H9 (cell line): ENCODE results near the gene TNRC18. TPM values are rescaled to one million over a fixed set of nuclear protein-coding genes. Genes with fewer than 3 reads are reported as not detected.
"Not testable (repeated sequence)": the region's sequence is repeated elsewhere in the genome, so short reads cannot be mapped to it uniquely, and the experiment has no call there.

Experiments used
- DNase-seq: peaks from one replicate; pipeline ENCODE4 v3.0.0-alpha.2; 2017
- H2AFZ ChIP-seq: one replicate; pipeline ENCODE4 v1.6.1; 2013; ENCODE audit warnings: mild to moderate bottlenecking, low read length, control low read depth, moderate library complexity
- H2AK5ac ChIP-seq: 2 replicates; pipeline ENCODE4 v1.6.1; 2013; ENCODE audit warnings: low read length, control low read depth, mixed read lengths; ENCODE audit not compliant: insufficient read length
- H2BK120ac ChIP-seq: one replicate; pipeline ENCODE4 v1.6.1; 2013; ENCODE audit warnings: low read depth, mild to moderate bottlenecking, low read length, control low read depth, inconsistent platforms; ENCODE audit not compliant: poor library complexity, severe bottlenecking
- H2BK12ac ChIP-seq: 2 replicates; pipeline ENCODE4 v1.6.1; 2013; ENCODE audit warnings: low read length, control low read depth, mixed read lengths, low read depth; ENCODE audit not compliant: insufficient read length
- H2BK15ac ChIP-seq: 2 replicates; pipeline ENCODE4 v1.6.1; 2013; ENCODE audit warnings: low read depth, low read length, control low read depth
- H2BK20ac ChIP-seq: one replicate; pipeline ENCODE4 v1.6.1; 2013; ENCODE audit warnings: low read depth, mild to moderate bottlenecking, low read length, control low read depth, inconsistent platforms; ENCODE audit not compliant: poor library complexity, severe bottlenecking
- H2BK5ac ChIP-seq: 2 replicates; pipeline ENCODE4 v1.6.1; 2013; ENCODE audit warnings: low read length, control low read depth, mixed read lengths; ENCODE audit not compliant: insufficient read length
- H3K14ac ChIP-seq: 2 replicates; pipeline ENCODE4 v1.6.1; 2013; ENCODE audit warnings: low read length, control low read depth; ENCODE audit not compliant: insufficient read depth
- H3K18ac ChIP-seq: 2 replicates; pipeline ENCODE4 v1.6.1; 2013; ENCODE audit warnings: low read depth, mild to moderate bottlenecking, mixed read lengths, low read length, control low read depth; ENCODE audit not compliant: insufficient read length
- H3K23ac ChIP-seq: 2 replicates; pipeline ENCODE4 v1.6.1; 2013; ENCODE audit warnings: low read length, control low read depth, mixed read lengths, low read depth; ENCODE audit not compliant: insufficient read length
- H3K23me2 ChIP-seq: 2 replicates; pipeline ENCODE4 v1.6.1; 2013; ENCODE audit warnings: low read depth, mild to moderate bottlenecking, mixed read lengths, low read length, control low read depth; ENCODE audit not compliant: insufficient read length, poor library complexity, severe bottlenecking
- H3K27ac ChIP-seq: 2 replicates; pipeline ENCODE4 v1.5.1; 2013; ENCODE audit warnings: low read length, control low read depth, mixed read lengths, low read depth; ENCODE audit not compliant: insufficient read length
- H3K27me3 ChIP-seq: 2 replicates; pipeline ENCODE4 v1.6.1; 2013; ENCODE audit warnings: low read length, control low read depth, inconsistent platforms; ENCODE audit not compliant: insufficient read depth
- H3K4ac ChIP-seq: 2 replicates; pipeline ENCODE4 v1.6.1; 2013; ENCODE audit warnings: low read depth, mild to moderate bottlenecking, control low read depth, inconsistent platforms, low read length, moderate library complexity
- H3K4me1 ChIP-seq: 2 replicates; pipeline ENCODE4 v1.6.1; 2013; ENCODE audit warnings: low read length, control low read depth, inconsistent platforms; ENCODE audit not compliant: insufficient read depth
- H3K4me2 ChIP-seq: 2 replicates; pipeline ENCODE4 v1.6.1; 2013; ENCODE audit warnings: low read length, control low read depth, mixed read lengths; ENCODE audit not compliant: insufficient read length, insufficient read depth
- H3K56ac ChIP-seq: 2 replicates; pipeline ENCODE4 v1.6.1; 2013; ENCODE audit warnings: low read depth, mild to moderate bottlenecking, mixed read lengths, low read length, control low read depth; ENCODE audit not compliant: insufficient read length
- H3K79me1 ChIP-seq: 2 replicates; pipeline ENCODE4 v1.6.1; 2013; ENCODE audit warnings: low read depth, mild to moderate bottlenecking, moderate library complexity, low read length, control low read depth, inconsistent platforms; ENCODE audit not compliant: insufficient read depth, poor library complexity, severe bottlenecking
- H3K79me2 ChIP-seq: 2 replicates; pipeline ENCODE4 v1.6.1; 2013; ENCODE audit warnings: low read length, control low read depth, inconsistent platforms; ENCODE audit not compliant: insufficient read depth
- H3K9ac ChIP-seq: 2 replicates; pipeline ENCODE4 v1.6.1; 2013; ENCODE audit warnings: low read length, control low read depth, mixed read lengths; ENCODE audit not compliant: insufficient read length; ENCODE audit errors: extremely low read depth
- H3K9me3 ChIP-seq: one replicate; pipeline ENCODE4 v1.6.1; 2013; ENCODE audit warnings: low read depth, low read length, inconsistent platforms; ENCODE audit not compliant: control insufficient read depth
- H3T11ph ChIP-seq: one replicate; pipeline ENCODE4 v1.6.1; 2013; ENCODE audit warnings: mild to moderate bottlenecking, low read length, control low read depth, inconsistent platforms
- H4K20me1 ChIP-seq: one replicate; pipeline ENCODE4 v1.6.1; 2013; ENCODE audit not compliant: control insufficient read depth, insufficient read length, insufficient read depth
- H4K5ac ChIP-seq: 2 replicates; pipeline ENCODE4 v1.6.1; 2013; ENCODE audit warnings: low read depth, mild to moderate bottlenecking, mixed read lengths, low read length, control low read depth; ENCODE audit not compliant: insufficient read length
- H4K8ac ChIP-seq: replicated peaks from 2 replicates; pipeline ENCODE4 v1.6.1; 2013; ENCODE audit warnings: low read length, control low read depth, mixed read lengths, low read depth; ENCODE audit not compliant: insufficient read length
- H4K91ac ChIP-seq: 2 replicates; pipeline ENCODE4 v1.6.1; 2013; ENCODE audit warnings: low read depth, mild to moderate bottlenecking, moderate library complexity, mixed read lengths, low read length, control low read depth; ENCODE audit not compliant: insufficient read length
- H3K27ac Mint-ChIP-seq, 3 experiments: 2 replicates in 2 of 3; 3 replicates in 1 of 3; pipeline ENCODE4 v1.8.0; 2020 to 2021; ENCODE audit warnings: mixed read lengths in 3 of 3, mild to moderate bottlenecking in 1 of 3, moderate library complexity in 1 of 3
- H3K27me3 Mint-ChIP-seq: 2 replicates; pipeline ENCODE4 v1.8.0; 2021; ENCODE audit warnings: low read depth, mild to moderate bottlenecking, moderate library complexity, mixed read lengths
- H3K36me3 Mint-ChIP-seq, 3 experiments: 2 replicates in 2 of 3; 3 replicates in 1 of 3; pipeline ENCODE4 v1.8.0; 2020 to 2021; ENCODE audit warnings: low read depth in 3 of 3, mixed read lengths in 3 of 3; ENCODE audit not compliant: insufficient read depth in 1 of 3
- H3K4me1 Mint-ChIP-seq, 2 experiments: 2 replicates each; pipeline ENCODE4 v1.8.0; 2020; ENCODE audit warnings: mixed read lengths in 2 of 2
- H3K4me3 Mint-ChIP-seq, 2 experiments: 2 replicates in 1 of 2; 3 replicates in 1 of 2; pipeline ENCODE4 v1.8.0; 2020 to 2021; ENCODE audit warnings: mild to moderate bottlenecking in 2 of 2, mixed read lengths in 2 of 2, moderate library complexity in 1 of 2
- H3K9me3 Mint-ChIP-seq, 2 experiments: 2 replicates in 1 of 2; 3 replicates in 1 of 2; pipeline ENCODE4 v1.8.0; 2020; ENCODE audit warnings: mild to moderate bottlenecking in 2 of 2, mixed read lengths in 2 of 2, moderate library complexity in 1 of 2
- WGBS: extraction: QIAGEN DNeasy Blood & Tissue Kit; methylation state at CpG from one replicate; pipeline ENCODE4 v1.1.7; 2013; ENCODE audit warnings: missing lambda C conversion rate, low lambda C conversion rate, mixed read lengths; ENCODE audit not compliant: insufficient read length; ENCODE audit errors: extremely low coverage; 5-methylcytosine and 5-hydroxymethylcytosine counted together
- total RNA-seq: library from RNA; stranded (reverse); gene quantifications from 2 replicates; pipeline ENCODE4 v1.2.1, GENCODE V29; 2021
- TF ChIP-seq, protein P1 (sequence below): fragments of 200-600 bp; sonication (generic); conservative IDR thresholded peaks from 3 replicates; pipeline ENCODE4 v1.8.0; 2021; ENCODE audit warnings: antibody characterized with exemption, mild to moderate bottlenecking

TNRC18 gene
- total RNA-seq, 1 experiment from 2014 or later = 21.2 TPM

DNA sequence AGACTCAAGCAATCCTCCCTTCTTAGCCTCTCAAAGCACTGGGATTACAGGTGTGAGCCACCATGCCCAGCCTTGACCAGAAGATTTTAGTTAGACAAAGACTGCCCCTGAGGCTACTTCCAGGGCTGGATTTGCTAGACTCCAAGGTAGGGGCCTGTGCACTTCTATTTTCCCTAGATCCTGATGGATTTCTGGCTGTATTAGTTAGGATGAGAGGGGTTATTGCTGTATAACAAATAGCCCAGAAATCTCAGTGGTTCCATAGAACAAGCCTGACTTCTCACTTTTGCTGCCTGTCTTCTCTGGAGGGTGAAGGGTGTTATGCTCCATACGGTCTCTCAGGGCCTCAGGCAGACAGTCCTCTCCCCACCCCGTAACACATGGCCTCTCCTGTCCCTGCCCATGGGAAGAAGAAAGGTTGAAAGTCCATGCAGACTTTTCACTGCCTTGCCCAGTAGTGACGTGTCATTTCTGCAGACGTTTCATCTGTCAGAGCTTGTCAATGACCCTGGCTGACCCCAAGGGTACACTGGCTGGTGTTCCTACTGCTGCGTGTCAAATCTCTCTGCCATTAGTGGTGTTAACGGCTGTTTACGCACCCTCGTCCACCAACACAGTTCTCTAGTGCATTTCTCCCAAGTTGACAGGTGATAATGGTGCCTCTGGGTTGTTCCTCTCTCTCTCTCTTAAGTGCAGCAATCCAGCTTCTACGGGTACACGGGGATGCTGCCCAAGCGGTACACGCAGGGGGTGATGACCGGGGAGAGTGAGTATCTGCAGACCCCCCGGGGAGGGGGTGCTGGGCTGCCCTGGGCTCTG is 129.3 kb downstream of the TNRC18 start:
- no peak overlapping the region for H3K23ac ChIP-seq
- H3K27me3 ChIP-seq = no peaks in the 10 kb centered on the region
- H4K5ac ChIP-seq = no peak overlapping the region
- H3K14ac ChIP-seq = no peak overlapping the region
- H3K79me1 ChIP-seq = no peaks in the 10 kb centered on the region
- H3K36me3 Mint-ChIP-seq = peaks cover 7 to 31% (median 15%) of the 10 kb centered on the region in 3 experiments
- H2BK5ac ChIP-seq = no peak overlapping the region
- no peak overlapping the region for H4K8ac ChIP-seq
- no peaks in the 10 kb centered on the region for H3K79me2 ChIP-seq
- H3K4me1 Mint-ChIP-seq = peaks cover 7 to 10% of the 10 kb centered on the region in 2 experiments; a peak in 3 of 4 replicates
- no peak overlapping the region for H3K27ac Mint-ChIP-seq
- no peaks in the 10 kb centered on the region for H4K20me1 ChIP-seq
- H2BK15ac ChIP-seq = no peak overlapping the region
- no peak overlapping the region for H2BK20ac ChIP-seq
- no peak overlapping the region for H3T11ph ChIP-seq
- no peak overlapping the region for H3K9ac ChIP-seq
- no peak overlapping the region for H3K56ac ChIP-seq
- TF ChIP-seq, protein P1, sequence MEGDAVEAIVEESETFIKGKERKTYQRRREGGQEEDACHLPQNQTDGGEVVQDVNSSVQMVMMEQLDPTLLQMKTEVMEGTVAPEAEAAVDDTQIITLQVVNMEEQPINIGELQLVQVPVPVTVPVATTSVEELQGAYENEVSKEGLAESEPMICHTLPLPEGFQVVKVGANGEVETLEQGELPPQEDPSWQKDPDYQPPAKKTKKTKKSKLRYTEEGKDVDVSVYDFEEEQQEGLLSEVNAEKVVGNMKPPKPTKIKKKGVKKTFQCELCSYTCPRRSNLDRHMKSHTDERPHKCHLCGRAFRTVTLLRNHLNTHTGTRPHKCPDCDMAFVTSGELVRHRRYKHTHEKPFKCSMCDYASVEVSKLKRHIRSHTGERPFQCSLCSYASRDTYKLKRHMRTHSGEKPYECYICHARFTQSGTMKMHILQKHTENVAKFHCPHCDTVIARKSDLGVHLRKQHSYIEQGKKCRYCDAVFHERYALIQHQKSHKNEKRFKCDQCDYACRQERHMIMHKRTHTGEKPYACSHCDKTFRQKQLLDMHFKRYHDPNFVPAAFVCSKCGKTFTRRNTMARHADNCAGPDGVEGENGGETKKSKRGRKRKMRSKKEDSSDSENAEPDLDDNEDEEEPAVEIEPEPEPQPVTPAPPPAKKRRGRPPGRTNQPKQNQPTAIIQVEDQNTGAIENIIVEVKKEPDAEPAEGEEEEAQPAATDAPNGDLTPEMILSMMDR = no peak
- no peak overlapping the region for H2AK5ac ChIP-seq
- H3K27me3 Mint-ChIP-seq = peaks cover 18% of the 10 kb centered on the region
- H3K27ac ChIP-seq = no peak overlapping the region
- no peak overlapping the region for H3K4me2 ChIP-seq
- H3K4ac ChIP-seq = no peak overlapping the region
- H3K9me3 Mint-ChIP-seq = peaks cover 0 to 5% of the 10 kb centered on the region in 2 experiments; a peak in 2 of 5 replicates
- H3K4me1 ChIP-seq = no peaks in the 10 kb centered on the region
- no peak overlapping the region for H2BK120ac ChIP-seq
- no peak overlapping the region for H3K18ac ChIP-seq
- no peaks in the 10 kb centered on the region for H3K9me3 ChIP-seq
- H2AFZ ChIP-seq = no peak overlapping the region
- no CpG with 5 or more reads among the region's 14 CpGs for WGBS
- no peak overlapping the region for H2BK12ac ChIP-seq
- H3K4me3 Mint-ChIP-seq = no peak overlapping the region
- no peak for DNase-seq
- peaks cover 6% of the 10 kb centered on the region for H3K23me2 ChIP-seq
- H4K91ac ChIP-seq = no peak overlapping the region

DNA sequence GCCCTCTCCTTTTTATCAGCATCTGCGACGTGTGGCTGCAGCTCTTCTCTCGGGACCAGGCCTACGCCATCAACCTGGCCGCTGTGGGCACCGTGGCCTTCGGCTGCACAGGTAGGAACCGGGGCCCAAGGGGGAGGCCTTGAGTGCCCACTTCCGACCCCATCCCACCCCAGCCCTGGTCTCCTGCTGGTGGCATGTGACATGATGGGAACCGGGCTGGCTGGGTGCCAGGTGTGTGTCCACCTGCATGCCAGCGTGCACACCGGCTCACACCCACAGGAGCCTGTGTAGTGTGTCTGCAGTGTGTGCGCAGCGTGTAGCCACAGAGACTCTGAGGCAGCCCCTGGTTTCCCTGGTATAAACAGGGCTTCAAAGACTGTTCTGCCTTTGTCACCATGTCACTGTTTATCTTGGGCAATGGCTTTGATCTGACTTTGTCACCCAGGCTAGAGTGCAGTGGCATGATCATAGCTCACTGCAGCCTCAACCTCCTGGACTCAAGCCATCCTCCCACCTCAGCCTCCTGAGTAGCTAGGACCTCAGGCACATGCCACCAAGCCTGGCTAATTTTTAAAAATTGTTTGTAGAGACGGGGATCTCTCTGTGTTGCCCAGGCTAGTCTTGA is 131.8 kb downstream of the TNRC18 start:
- not testable (repeated sequence) for H3K23ac ChIP-seq, H3K27ac Mint-ChIP-seq, H2BK12ac ChIP-seq, H3K18ac ChIP-seq, H3K9me3 ChIP-seq, H2AFZ ChIP-seq, H3K4ac ChIP-seq, H3K9me3 Mint-ChIP-seq, H3K9ac ChIP-seq, H2AK5ac ChIP-seq, H3K4me1 Mint-ChIP-seq, H4K20me1 ChIP-seq, H2BK120ac ChIP-seq, H4K5ac ChIP-seq, H3K79me2 ChIP-seq, H2BK15ac ChIP-seq, H3T11ph ChIP-seq, H3K79me1 ChIP-seq, DNase-seq, H3K23me2 ChIP-seq, H3K4me2 ChIP-seq, H4K8ac ChIP-seq, H2BK20ac ChIP-seq, H3K4me3 Mint-ChIP-seq, H4K91ac ChIP-seq, H3K27ac ChIP-seq, H2BK5ac ChIP-seq, H3K56ac ChIP-seq, H3K27me3 ChIP-seq, H3K4me1 ChIP-seq, H3K27me3 Mint-ChIP-seq, H3K14ac ChIP-seq
- H3K36me3 Mint-ChIP-seq = peaks cover 7 to 31% (median 13%) of the 10 kb centered on the region in 3 experiments
- WGBS = no CpG with 5 or more reads among the region's 15 CpGs
